ENCODE data around the gene CLPTM1L. TPM values are rescaled to one million over a fixed set of nuclear protein-coding genes. Genes with fewer than 3 reads are reported as not detected.
A peak's percentile ranks its signal among the peaks of the same experiment; 100 is the strongest.
"Not testable (repeated sequence)": the region's sequence is repeated elsewhere in the genome, so short reads cannot be mapped to it uniquely, and the experiment has no call there.

Gene CLPTM1L
- total RNA-seq, 1 donor from 2014 or later = 131 TPM

GRCh38 chr5:1334831-1335539 is 9.9 kb downstream of the CLPTM1L start:
- Mint-ChIP-seq H3K27me3 (ENCODE audit: low read depth, unreplicated experiment) (no peaks in the 10 kb centered on the region), H3K36me3 (ENCODE audit: low read depth, unreplicated experiment) (peaks cover 24% of the 10 kb centered on the region), H3K4me3 (ENCODE audit: unreplicated experiment) (no peak overlapping the region), H3K27ac (ENCODE audit: unreplicated experiment) (no peak overlapping the region), H3K9me3 (ENCODE audit: unreplicated experiment) (peaks cover 13% of the 10 kb centered on the region), H3K4me1 (ENCODE audit: low read depth, unreplicated experiment) (no peaks in the 10 kb centered on the region)
- H3K79me2 ChIP-seq (ENCODE audit: insufficient read depth, low read length) = peaks cover 14% of the 10 kb centered on the region
- no peak for TF ChIP-seq CTCF (IDR thresholded peaks at IDR 0.05; ENCODE audit: insufficient read depth, low read depth, low read length)
- no peak for TF ChIP-seq EZH2 (IDR thresholded peaks at IDR 0.05; ENCODE audit: insufficient read depth, low read length)
- H3K27me3 ChIP-seq (ENCODE audit: insufficient read depth, low read length) = no peaks in the 10 kb centered on the region
- no peaks in the 10 kb centered on the region for H3K4me1 ChIP-seq (ENCODE audit: insufficient read depth, low read length)
- H3K27ac ChIP-seq (ENCODE audit: low read depth, low read length) = no peak overlapping the region
- no peak overlapping the region for H3K9ac ChIP-seq (ENCODE audit: low read length)
- H4K20me1 ChIP-seq (ENCODE audit: insufficient read depth, low read length) = peaks cover 40% of the 10 kb centered on the region
- no peak overlapping the region for H3K4me3 ChIP-seq (ENCODE audit: insufficient read depth, low read depth, low read length)
- peaks cover 22% of the 10 kb centered on the region for H3K36me3 ChIP-seq (ENCODE audit: insufficient read depth, low read length)
- FAIRE-seq (no peak), DNase-seq (ENCODE audit: low read depth) (no peak)
- no peaks in the 10 kb centered on the region for H3K9me3 ChIP-seq (ENCODE audit: insufficient read depth, low read depth, low read length)
- no peak overlapping the region for H2AFZ ChIP-seq (ENCODE audit: low read depth, low read length)
- H3K4me2 ChIP-seq (ENCODE audit: low read length) = no peak overlapping the region

GRCh38 chr5:1333986-1334385 is 10.9 kb downstream of the CLPTM1L start:
- no peaks in the 10 kb centered on the region for H3K4me1 Mint-ChIP-seq (ENCODE audit: low read depth, unreplicated experiment)
- Histone ChIP-seq H2AFZ (ENCODE audit: low read depth, low read length) (no peak overlapping the region), H3K9ac (ENCODE audit: low read length) (no peak overlapping the region), H3K4me2 (ENCODE audit: low read length) (no peak overlapping the region), H3K27me3 (ENCODE audit: insufficient read depth, low read length) (no peaks in the 10 kb centered on the region), H3K4me1 (ENCODE audit: insufficient read depth, low read length) (no peaks in the 10 kb centered on the region), H3K27ac (ENCODE audit: low read depth, low read length) (no peak overlapping the region), H4K20me1 (ENCODE audit: insufficient read depth, low read length) (peaks cover 40% of the 10 kb centered on the region), H3K36me3 (ENCODE audit: insufficient read depth, low read length) (peaks cover 22% of the 10 kb centered on the region), H3K9me3 (ENCODE audit: insufficient read depth, low read depth, low read length) (no peaks in the 10 kb centered on the region), H3K4me3 (ENCODE audit: insufficient read depth, low read depth, low read length) (no peak overlapping the region), H3K79me2 (ENCODE audit: insufficient read depth, low read length) (peaks cover 14% of the 10 kb centered on the region)
- FAIRE-seq = no peak
- H3K9me3 Mint-ChIP-seq (ENCODE audit: unreplicated experiment) = peaks cover 13% of the 10 kb centered on the region
- DNase-seq (ENCODE audit: low read depth) = no peak
- TF ChIP-seq CTCF (IDR thresholded peaks at IDR 0.05; ENCODE audit: insufficient read depth, low read depth, low read length) (no peak), EZH2 (IDR thresholded peaks at IDR 0.05; ENCODE audit: insufficient read depth, low read length) (no peak)
- H3K4me3 Mint-ChIP-seq (ENCODE audit: unreplicated experiment) = no peak overlapping the region
- no peak overlapping the region for H3K27ac Mint-ChIP-seq (ENCODE audit: unreplicated experiment)
- no peaks in the 10 kb centered on the region for H3K27me3 Mint-ChIP-seq (ENCODE audit: low read depth, unreplicated experiment)
- peaks cover 25% of the 10 kb centered on the region for H3K36me3 Mint-ChIP-seq (ENCODE audit: low read depth, unreplicated experiment)

- H3K4me3 Mint-ChIP-seq (ENCODE audit: unreplicated experiment); H3K27me3 ChIP-seq (ENCODE audit: insufficient read depth, low read length); H3K4me2 ChIP-seq (ENCODE audit: low read length); H3K9me3 ChIP-seq (ENCODE audit: insufficient read depth, low read depth, low read length); H3K27me3 Mint-ChIP-seq (ENCODE audit: low read depth, unreplicated experiment); H3K27ac ChIP-seq (ENCODE audit: low read depth, low read length); H3K27ac Mint-ChIP-seq (ENCODE audit: unreplicated experiment); H3K4me1 ChIP-seq (ENCODE audit: insufficient read depth, low read length); H3K4me3 ChIP-seq (ENCODE audit: insufficient read depth, low read depth, low read length); H3K9ac ChIP-seq (ENCODE audit: low read length); H3K4me1 Mint-ChIP-seq (ENCODE audit: low read depth, unreplicated experiment); H2AFZ ChIP-seq (ENCODE audit: low read depth, low read length): not testable (repeated sequence)
- Histone ChIP-seq H3K79me2 (ENCODE audit: insufficient read depth, low read length) (peaks cover 14% of the 10 kb centered on the region), H4K20me1 (ENCODE audit: insufficient read depth, low read length) (peaks cover 47% of the 10 kb centered on the region), H3K36me3 (ENCODE audit: insufficient read depth, low read length) (peaks cover 21% of the 10 kb centered on the region)
- Mint-ChIP-seq H3K36me3 (ENCODE audit: low read depth, unreplicated experiment) (peaks cover 31% of the 10 kb centered on the region), H3K9me3 (ENCODE audit: unreplicated experiment) (peaks cover 19% of the 10 kb centered on the region)
- FAIRE-seq = peak; percentile 91
- DNase-seq (ENCODE audit: low read depth) = peak; percentile 18
Measured at GRCh38 chr5:1333286-1333685, 11.6 kb downstream of the CLPTM1L start.

Measured in astrocyte (in vitro differentiated cells and primary cell).